Pancreas (tissue), 10 donors: ENCODE data around the gene CRYL1. TPM values are rescaled to one million over a fixed set of nuclear protein-coding genes. Genes with fewer than 3 reads are reported as not detected.

Experiments used
- ATAC-seq, 4 donors: fragments of 200-7000 bp; cut with Tn5 transposase; one replicate each; pipeline versions ENCODE4 v1.8.0 to v1.9.1; 2020; ENCODE audit warnings: mild to moderate bottlenecking in 4 of 4, moderate library complexity in 4 of 4
- DNase-seq, 6 donors: peaks; one replicate each; pipeline ENCODE4 v3.0.0-alpha.2; 2020
- FAIRE-seq: peaks from 2 replicates; lab custom pipeline; 2012; peaks lifted over from hg19 to GRCh38; lab: Jason Lieb, UNC
- H3K27ac ChIP-seq, 4 donors: fragments of 200-600 bp; sonication (generic); 1 replicate in 3 of 4; 2 replicates in 1 of 4; pipeline versions ENCODE4 v1.5.0 to v1.8.0; 2020
- H3K27me3 ChIP-seq, 4 donors: fragments of 200-600 bp; one replicate each; pipeline ENCODE4 v1.8.0; 2021
- H3K36me3 ChIP-seq, 3 donors: fragments of 200-600 bp; sonication (generic) in 1 of 3; one replicate each; pipeline versions ENCODE4 v1.5.0 to v1.8.0; 2020 to 2021
- H3K4me1 ChIP-seq, 3 donors: fragments of 200-600 bp; one replicate each; pipeline ENCODE4 v1.8.0; 2021
- H3K4me3 ChIP-seq, 4 donors: fragments of 200-600 bp; sonication (generic) in 2 of 4; one replicate each; pipeline versions ENCODE4 v1.5.0 to v1.8.0; 2020 to 2021
- H3K9me3 ChIP-seq, 4 donors: fragments of 200-600 bp; one replicate each; pipeline ENCODE4 v1.8.0; 2021
- CTCF ChIP-seq, 4 donors: fragments of 200-600 bp; sonication (generic) in 3 of 4; IDR thresholded peaks; one replicate each; pipeline versions ENCODE4 v1.5.0 to v1.8.0; 2021; ENCODE audit warnings: antibody characterized with exemption in 4 of 4
- WGBS, 2 donors: extraction: QIAGEN DNeasy Blood & Tissue Kit; methylation state at CpG; one replicate each; pipeline ENCODE4 v1.1.7; 2013; 5-methylcytosine and 5-hydroxymethylcytosine counted together
- intact Hi-C, 3 donors: fragments of 100-400 bp; cut with DNase I; formaldehyde crosslinking; loops; one replicate each; pipeline versions ENCODE4 v1.11.1 to v1.14.2; 2022
- polyA plus RNA-seq, 2 donors: library from polyadenylated mRNA; stranded (reverse); fragments of 200-250 nt; gene quantifications; one replicate each; pipeline ENCODE4 v1.2.3, GENCODE V29; 2013
- total RNA-seq, 6 donors: library from RNA; stranded (reverse); fragmentation: NEBNext Ultra II Directional in 4 of 6; extraction: Animal tissue kit (Norgen Biotek cat#: 25700) in 4 of 6; gene quantifications; one replicate each; pipeline versions ENCODE4 v1.2.1 to v1.2.4, GENCODE V29; 2021 to 2023
- donor health status: healthy with polysubstance abuse.
- donor health status: DM: no; HTN: no; CAD: no; lungs with moderate emphysema.
- donor health status: DM: no; HTN: no; CAD: no.
- donor health status: control.
- donor health status: control.
- donor health status: Bipolar disorder and iron deficiency.
- donor health status: DM: yes; HTN: yes; CAD: no.
- donor health status: DM: no; HTN: no; CAD: no.
- donor health status: DM: no; HTN: no; CAD: no.
- donor health status: DM: yes; HTN: yes; CAD: no.

Gene CRYL1
- total and polyA plus RNA-seq, 8 donors = 12.8 to 31.7 (median 19.3) TPM

- Histone ChIP-seq H3K27ac (no peak overlapping the region), H3K9me3 (no peaks in the 10 kb centered on the region), H3K4me1 (no peaks in the 10 kb centered on the region), H3K36me3 (no peaks in the 10 kb centered on the region), H3K4me3 (no peak overlapping the region), H3K27me3 (no peaks in the 10 kb centered on the region)
- TF ChIP-seq CTCF (IDR thresholded peaks at IDR 0.05) = no peak
- whole genome bisulfite sequencing, 2 donors = 92 to 94% methylated on average over 15 of the region's 15 CpGs
- intact Hi-C loops = no loop called here
- DNase-seq = no peak
- FAIRE-seq = no peak
- ATAC-seq = no peak
Measured at GRCh38 chr13:20431687-20432384, 93.8 kb downstream of the CRYL1 start.

GRCh38 chr13:20431080-20431479, 94.6 kb downstream of the CRYL1 start:
- H3K4me1 ChIP-seq = no peaks in the 10 kb centered on the region
- FAIRE-seq = no peak
- no peak overlapping the region for H3K27ac ChIP-seq
- WGBS, 2 donors = 91 to 96% methylated on average over 16 of the region's 16 CpGs
- DNase-seq = no peak
- no peak overlapping the region for H3K4me3 ChIP-seq
- intact Hi-C loops = no loop called here
- no peaks in the 10 kb centered on the region for H3K9me3 ChIP-seq
- H3K27me3 ChIP-seq = no peaks in the 10 kb centered on the region
- TF ChIP-seq CTCF (IDR thresholded peaks at IDR 0.05) = no peak
- peak in 1 of 4 donors; percentile 40 for ATAC-seq
- H3K36me3 ChIP-seq = no peaks in the 10 kb centered on the region

GRCh38 chr13:20430296-20430695, 95.4 kb downstream of the CRYL1 start:
- ATAC-seq (no peak), FAIRE-seq (no peak), DNase-seq (no peak)
- no peak overlapping the region for H3K4me3 ChIP-seq
- no peaks in the 10 kb centered on the region for H3K4me1 ChIP-seq
- no peaks in the 10 kb centered on the region for H3K27me3 ChIP-seq
- no peaks in the 10 kb centered on the region for H3K36me3 ChIP-seq
- intact Hi-C loops = no loop called here
- TF ChIP-seq CTCF (IDR thresholded peaks at IDR 0.05) = no peak
- no peak overlapping the region for H3K27ac ChIP-seq
- no peaks in the 10 kb centered on the region for H3K9me3 ChIP-seq
- 95 to 97% methylated on average over 4 of the region's 4 CpGs for WGBS, 2 donors

- ATAC-seq = no peak
- no peaks in the 10 kb centered on the region for H3K9me3 ChIP-seq
Measured at GRCh38 chr13:20429682-20430081, 96.0 kb downstream of the CRYL1 start.

More at GRCh38 chr13:20429682-20430081, 96.0 kb downstream of the CRYL1 start:
- TF ChIP-seq CTCF (IDR thresholded peaks at IDR 0.05) = no peak
- FAIRE-seq = no peak
- no peaks in the 10 kb centered on the region for H3K27me3 ChIP-seq
- no peaks in the 10 kb centered on the region for H3K4me1 ChIP-seq
- no peaks in the 10 kb centered on the region for H3K36me3 ChIP-seq
- intact Hi-C loops = no loop called here
- H3K4me3 ChIP-seq = no peak overlapping the region
- WGBS, 2 donors = 66 to 68% methylated on average over 9 of the region's 9 CpGs
- no peak for DNase-seq
- no peak overlapping the region for H3K27ac ChIP-seq
